Common myeloid progenitor, CD34-positive (primary cell): Measurements from ENCODE around the gene MIEF2.
A peak's percentile ranks its signal among the peaks of the same experiment; 100 is the strongest.

Experiments used
- CTCF ChIA-PET: fragments of 350-600 bp; sonication (Branson Sonifier 250); formaldehyde crosslinking; loops from one replicate; lab custom pipeline; 2021; ENCODE audit warnings: antibody characterized with exemption; lab: Charles Lee
- POLR2A ChIA-PET: fragments of 350-600 bp; sonication (Branson Sonifier 250); formaldehyde crosslinking; loops from one replicate; lab custom pipeline; 2021; ENCODE audit warnings: antibody characterized with exemption; lab: Charles Lee
- DNase-seq, 3 donors: peaks; one replicate each; pipeline versions ENCODE4 v3.0.0 to v3.0.0-alpha.2; 2013
- H3K27ac ChIP-seq, 2 experiments: 1 replicate in 1 of 2; 2 replicates in 1 of 2; pipeline ENCODE4 v1.7.0; 2013; ENCODE audit warnings: inconsistent platforms in 2 of 2, low read length in 2 of 2, mild to moderate bottlenecking in 2 of 2, low read depth in 1 of 2, moderate library complexity in 1 of 2; ENCODE audit not compliant: severe bottlenecking in 2 of 2, insufficient read depth in 1 of 2, poor library complexity in 1 of 2
- H3K27me3 ChIP-seq, 5 experiments: replicated peaks in 2 of 5; 1 replicate in 3 of 5; 2 replicates in 2 of 5; pipeline versions ENCODE4 v1.6.1 to v1.7.0; 2013; ENCODE audit warnings: low read length in 4 of 5, mild to moderate bottlenecking in 2 of 5, moderate library complexity in 2 of 5, inconsistent platforms in 1 of 5; ENCODE audit not compliant: insufficient read depth in 5 of 5, control insufficient read depth in 4 of 5
- H3K36me3 ChIP-seq, 4 experiments: 1 replicate in 2 of 4; 2 replicates in 2 of 4; pipeline versions ENCODE4 v1.6.1 to v1.7.0; 2013; ENCODE audit warnings: low read length in 3 of 4, control low read depth in 1 of 4, mild to moderate bottlenecking in 1 of 4; ENCODE audit not compliant: control insufficient read depth in 4 of 4, insufficient read depth in 4 of 4
- H3K4me1 ChIP-seq, 4 experiments: 1 replicate in 3 of 4; 2 replicates in 1 of 4; pipeline versions ENCODE4 v1.6.1 to v1.7.1; 2013; ENCODE audit warnings: low read length in 3 of 4, mild to moderate bottlenecking in 3 of 4, control low read depth in 1 of 4, inconsistent platforms in 1 of 4, moderate library complexity in 1 of 4; ENCODE audit not compliant: control insufficient read depth in 4 of 4, insufficient read depth in 4 of 4; ENCODE audit errors: control extremely low read depth in 1 of 4
- H3K4me3 ChIP-seq, 7 experiments: 1 replicate in 4 of 7; 2 replicates in 3 of 7; pipeline versions ENCODE4 v1.5.1 to v1.7.0; 2013; ENCODE audit warnings: mild to moderate bottlenecking in 7 of 7, low read length in 6 of 7, moderate library complexity in 6 of 7, inconsistent platforms in 2 of 7, low read depth in 2 of 7, control low read depth in 1 of 7; ENCODE audit not compliant: insufficient read depth in 4 of 7, control insufficient read depth in 1 of 7; ENCODE audit errors: extremely low read depth in 1 of 7
- H3K9me3 ChIP-seq, 5 experiments: 1 replicate in 4 of 5; 2 replicates in 1 of 5; pipeline versions ENCODE4 v1.6.1 to v1.7.1; 2013; ENCODE audit warnings: low read length in 4 of 5, mild to moderate bottlenecking in 2 of 5, inconsistent platforms in 1 of 5, low read depth in 1 of 5, moderate library complexity in 1 of 5; ENCODE audit not compliant: control insufficient read depth in 4 of 5, insufficient read depth in 2 of 5; ENCODE audit errors: control extremely low read depth in 1 of 5
- WGBS: methylation state at CpG from one replicate; pipeline ENCODE4 v1.1.5; 2013; ENCODE audit not compliant: insufficient coverage; 5-methylcytosine and 5-hydroxymethylcytosine counted together

MIEF2 gene

DNA sequence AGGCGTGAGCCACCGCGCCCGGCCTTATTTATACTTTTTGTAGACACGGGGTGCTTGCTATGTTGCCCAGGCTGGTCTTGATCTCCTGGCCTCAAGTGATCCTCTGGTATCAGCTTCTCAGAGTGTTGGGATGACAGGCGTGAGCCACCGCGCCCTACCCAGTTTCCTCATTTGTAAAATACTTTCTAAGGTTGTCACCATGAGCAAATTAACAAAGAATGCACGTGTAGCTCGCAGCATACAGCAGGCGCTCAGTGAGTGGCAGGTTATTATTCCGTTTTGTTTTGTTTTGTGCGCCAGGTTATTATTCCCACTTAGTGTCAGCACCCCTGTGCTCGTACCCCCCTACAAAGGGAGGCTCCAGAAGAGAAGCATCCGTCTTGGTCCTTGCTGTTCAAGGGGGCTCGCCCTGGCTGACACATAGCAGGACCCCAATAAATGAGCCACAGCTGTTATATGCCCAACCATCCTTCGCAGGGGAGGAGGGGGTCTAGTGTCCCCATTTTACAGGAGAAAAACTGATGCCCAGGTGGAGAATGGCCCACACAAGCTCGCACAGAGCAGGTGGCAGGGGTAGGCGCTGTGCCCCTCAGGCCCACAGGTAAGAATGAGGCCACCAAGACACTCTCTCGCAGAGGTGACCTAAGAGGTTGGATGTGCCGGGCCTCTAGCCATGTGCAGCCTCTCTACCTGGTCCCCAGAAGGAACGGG, 686 bp upstream of the MIEF2 start:
- H3K4me1 ChIP-seq = peaks cover 3 to 39% (median 37%) of the 10 kb centered on the region in 4 experiments
- DNase-seq = no peak
- POLR2A ChIA-PET = interaction anchor here (0.9 kb wide), 1 partner anchor 53 kb away, joined by 3 read pairs; no protein-coding TSS in a partner anchor
- H3K27me3 ChIP-seq = no peaks in the 10 kb centered on the region
- no peaks in the 10 kb centered on the region for H3K9me3 ChIP-seq
- WGBS = 77% methylated on average over 21 of the region's 22 CpGs
- H3K4me3 ChIP-seq = peak overlapping the region; percentile 6 to 90 (median 79)
- CTCF ChIA-PET = interaction anchor here (0.8 to 1.1 kb wide), 2 partner anchors 10 to 11 kb away, joined by 3 to 4 read pairs; no protein-coding TSS in a partner anchor
- H3K27ac ChIP-seq = peak overlapping the region in 1 of 2 experiments; percentile 89
- peaks cover 4 to 40% (median 30%) of the 10 kb centered on the region in 4 experiments for H3K36me3 ChIP-seq

DNA sequence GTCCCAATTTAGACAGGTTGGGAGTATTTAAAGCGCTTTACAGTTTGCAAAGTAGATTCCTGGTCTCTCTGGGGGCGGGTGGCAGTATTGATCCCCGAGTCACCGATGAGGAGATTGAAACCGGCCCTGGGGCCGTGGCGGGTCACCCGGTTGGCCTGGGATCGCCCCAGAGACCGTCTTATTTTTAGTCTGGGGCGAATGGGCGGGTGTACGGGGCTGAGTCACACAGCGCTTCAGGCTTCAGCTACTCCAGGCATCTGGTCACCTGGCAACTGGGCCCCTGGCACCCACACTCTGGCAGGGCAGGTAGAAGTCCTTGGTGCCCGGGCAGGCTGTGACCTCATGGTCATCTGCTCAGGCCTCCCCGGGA, 669 bp downstream of the MIEF2 start:
- H3K36me3 ChIP-seq = peaks cover 2 to 34% (median 20%) of the 10 kb centered on the region in 4 experiments
- ChIA-PET CTCF (interaction anchor here (1.4 to 1.5 kb wide), 2 partner anchors 12 to 13 kb away, joined by 3 read pairs; no protein-coding TSS in a partner anchor), POLR2A (no interaction called here)
- H3K27ac ChIP-seq = peak overlapping the region; percentile 66 to 89
- 2% methylated on average over 14 of the region's 16 CpGs for WGBS
- peak overlapping the region; percentile 70 to 90 (median 79) for H3K4me3 ChIP-seq
- no peaks in the 10 kb centered on the region for H3K27me3 ChIP-seq
- H3K4me1 ChIP-seq = peaks cover 3 to 39% (median 37%) of the 10 kb centered on the region in 4 experiments
- peak in 2 of 3 donors; percentile 42 to 58 for DNase-seq
- H3K9me3 ChIP-seq = no peaks in the 10 kb centered on the region

DNA sequence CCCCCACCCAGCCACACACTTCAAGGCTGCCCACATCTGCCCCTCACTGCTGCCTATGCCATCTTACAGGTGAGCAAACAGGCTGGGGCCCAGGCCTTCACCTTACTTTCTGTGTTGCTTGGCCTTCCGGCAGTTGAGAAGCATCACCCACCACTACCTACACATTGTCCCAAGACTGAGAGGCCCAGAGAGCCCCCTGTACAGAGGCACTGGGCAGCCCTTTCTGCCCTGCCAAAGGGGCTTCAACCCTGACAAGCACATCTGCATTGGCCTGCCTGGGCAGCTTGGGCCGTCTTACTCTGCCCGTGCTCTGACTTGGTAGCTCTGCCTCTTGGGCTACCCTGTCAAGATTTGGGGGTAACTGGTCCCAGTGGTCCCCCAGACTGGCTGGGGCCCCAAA, 1.2 kb downstream of the MIEF2 start:
- peaks cover 2 to 29% (median 16%) of the 10 kb centered on the region in 4 experiments for H3K36me3 ChIP-seq
- peak overlapping the region in 5 of 7 experiments; percentile 5 to 90 (median 79) for H3K4me3 ChIP-seq
- 100% methylated on average over 2 of the region's 3 CpGs for WGBS
- no peaks in the 10 kb centered on the region for H3K27me3 ChIP-seq
- DNase-seq = no peak
- H3K27ac ChIP-seq = peak overlapping the region in 1 of 2 experiments; percentile 89
- peaks cover 3 to 37% (median 37%) of the 10 kb centered on the region in 4 experiments for H3K4me1 ChIP-seq
- H3K9me3 ChIP-seq = no peaks in the 10 kb centered on the region
- CTCF ChIA-PET = interaction anchor here (1.4 to 1.5 kb wide), 2 partner anchors 11 to 14 kb away, joined by 3 read pairs; no protein-coding TSS in a partner anchor
- POLR2A ChIA-PET = no interaction called here

DNA sequence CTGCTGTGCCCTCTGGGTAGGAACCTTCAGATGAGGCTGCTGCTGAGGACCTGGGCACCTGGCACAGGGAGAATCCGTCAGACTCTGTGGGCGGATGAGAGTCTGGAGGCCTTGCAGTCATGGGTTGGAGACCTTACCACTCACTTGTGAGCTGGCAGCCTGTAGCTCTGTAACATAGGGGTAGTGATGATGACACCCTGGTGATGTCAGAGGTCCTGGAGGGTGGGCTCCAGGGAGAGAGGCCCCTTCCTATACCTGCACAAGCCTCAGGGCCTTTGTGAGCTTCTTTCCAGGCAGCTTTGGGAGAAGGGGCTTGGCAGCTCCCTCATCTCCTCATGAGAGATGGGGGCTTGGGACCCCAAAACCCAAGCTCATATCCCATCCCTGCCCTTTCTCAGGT, 1.6 kb downstream of the MIEF2 start:
- WGBS = 94% methylated on average over 2 of the region's 2 CpGs
- peaks cover 2 to 28% (median 16%) of the 10 kb centered on the region in 4 experiments for H3K36me3 ChIP-seq
- H3K27ac ChIP-seq = no peak overlapping the region
- no peak for DNase-seq
- no peaks in the 10 kb centered on the region for H3K27me3 ChIP-seq
- H3K4me1 ChIP-seq = peaks cover 3 to 33% (median 33%) of the 10 kb centered on the region in 4 experiments
- ChIA-PET POLR2A (no interaction called here), CTCF (interaction anchor here (1.4 to 1.5 kb wide), 2 partner anchors 11 to 14 kb away, joined by 3 read pairs; no protein-coding TSS in a partner anchor)
- no peak overlapping the region for H3K4me3 ChIP-seq
- no peaks in the 10 kb centered on the region for H3K9me3 ChIP-seq

DNA sequence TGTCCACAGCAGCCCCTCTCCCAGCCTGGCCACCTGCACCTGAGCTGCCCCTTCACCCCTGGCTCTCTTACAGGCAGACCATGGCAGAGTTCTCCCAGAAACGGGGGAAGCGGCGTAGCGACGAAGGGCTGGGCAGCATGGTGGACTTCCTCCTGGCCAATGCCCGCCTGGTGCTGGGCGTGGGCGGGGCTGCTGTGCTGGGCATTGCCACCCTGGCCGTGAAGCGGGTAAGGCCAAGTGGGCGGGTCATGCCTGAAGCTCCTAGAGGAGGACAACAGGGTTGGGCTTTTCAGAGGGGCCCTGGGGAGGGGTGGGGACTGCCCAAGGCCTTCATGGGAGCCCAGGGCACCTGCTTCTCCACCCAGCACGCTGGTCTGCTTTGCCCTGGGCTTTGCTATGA, 2.2 kb downstream of the MIEF2 start:
- Histone ChIP-seq H3K27ac (no peak overlapping the region), H3K4me3 (no peak overlapping the region), H3K9me3 (no peaks in the 10 kb centered on the region), H3K27me3 (no peaks in the 10 kb centered on the region), H3K36me3 (peaks cover 2 to 28% (median 16%) of the 10 kb centered on the region in 4 experiments), H3K4me1 (peaks cover 3 to 28% (median 27%) of the 10 kb centered on the region in 4 experiments)
- 98% methylated on average over 11 of the region's 12 CpGs for WGBS
- no peak for DNase-seq
- POLR2A ChIA-PET = no interaction called here
- CTCF ChIA-PET = interaction anchor here (1.5 kb wide), 1 partner anchor 10 kb away, joined by 3 read pairs; no protein-coding TSS in a partner anchor

DNA sequence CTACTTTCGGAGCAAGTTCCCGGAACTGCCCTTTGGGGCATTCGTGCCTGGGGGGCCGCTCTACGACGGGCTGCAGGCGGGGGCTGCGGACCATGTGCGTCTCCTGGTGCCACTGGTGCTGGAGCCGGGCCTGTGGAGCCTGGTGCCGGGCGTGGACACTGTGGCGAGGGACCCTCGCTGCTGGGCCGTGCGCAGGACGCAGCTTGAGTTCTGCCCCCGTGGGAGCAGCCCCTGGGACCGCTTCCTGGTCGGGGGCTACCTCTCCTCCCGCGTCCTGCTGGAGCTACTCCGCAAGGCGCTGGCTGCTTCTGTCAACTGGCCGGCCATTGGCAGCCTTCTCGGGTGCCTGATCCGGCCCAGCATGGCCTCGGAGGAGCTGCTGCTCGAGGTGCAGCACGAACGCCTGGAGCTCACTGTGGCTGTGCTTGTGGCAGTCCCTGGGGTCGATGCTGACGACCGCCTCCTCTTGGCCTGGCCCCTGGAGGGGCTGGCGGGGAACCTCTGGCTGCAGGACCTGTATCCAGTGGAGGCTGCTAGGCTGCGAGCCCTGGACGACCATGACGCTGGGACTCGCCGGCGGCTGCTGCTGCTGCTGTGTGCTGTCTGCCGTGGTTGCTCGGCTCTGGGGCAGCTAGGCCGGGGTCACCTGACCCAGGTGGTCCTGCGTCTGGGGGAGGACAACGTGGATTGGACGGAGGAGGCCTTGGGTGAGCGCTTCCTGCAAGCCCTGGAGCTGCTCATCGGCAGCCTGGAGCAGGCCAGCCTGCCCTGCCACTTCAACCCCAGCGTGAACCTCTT, 3.6 kb downstream of the MIEF2 start:
- H3K27ac ChIP-seq = no peak overlapping the region
- H3K9me3 ChIP-seq = no peaks in the 10 kb centered on the region
- H3K36me3 ChIP-seq = peaks cover 2 to 28% (median 16%) of the 10 kb centered on the region in 4 experiments
- no peaks in the 10 kb centered on the region for H3K27me3 ChIP-seq
- ChIA-PET POLR2A (no interaction called here), CTCF (interaction anchor here (1.8 kb wide), 1 partner anchor 15 kb away, joined by 5 read pairs; no protein-coding TSS in a partner anchor)
- no peak overlapping the region for H3K4me3 ChIP-seq
- no peak for DNase-seq
- peaks cover 3 to 22% (median 20%) of the 10 kb centered on the region in 4 experiments for H3K4me1 ChIP-seq
- WGBS = 96% methylated on average over 48 of the region's 50 CpGs
